Body of pancreas (tissue), 4 donors: ENCODE data around the gene TBC1D14. TPM values are rescaled to one million over a fixed set of nuclear protein-coding genes. Genes with fewer than 3 reads are reported as not detected.

ENCODE experiments used
- ATAC-seq: fragments of 150-250 bp; one replicate; pipeline ENCODE4 v1.9.1; 2016
- DNase-seq, 4 donors: peaks; one replicate each; pipeline ENCODE4 v3.0.0-alpha.2; 2019
- H3K27ac ChIP-seq, 4 donors: fragments of 200-600 bp; sonication (generic); 1 replicate in 3 of 4; 2 replicates in 1 of 4; pipeline versions ENCODE4 v1.5.1 to v1.6.1; 2016 to 2019; ENCODE audit warnings: mild to moderate bottlenecking in 1 of 4, mixed read lengths in 1 of 4, moderate library complexity in 1 of 4
- H3K27me3 ChIP-seq, 2 donors: fragments of 200-600 bp; sonication (generic); one replicate each; pipeline ENCODE4 v1.6.0; 2016; ENCODE audit warnings: mild to moderate bottlenecking in 1 of 2
- H3K36me3 ChIP-seq, 2 donors: fragments of 200-600 bp; sonication (generic); replicated peaks in 1 of 2; 2 replicates each; pipeline ENCODE4 v1.5.1; 2016; ENCODE audit warnings: low read depth in 2 of 2; ENCODE audit not compliant: insufficient read depth in 1 of 2
- H3K4me1 ChIP-seq: fragments of 200-600 bp; sonication (generic); one replicate; pipeline ENCODE4 v1.6.0; 2016
- H3K4me3 ChIP-seq, 2 donors: fragments of 200-600 bp; sonication (generic); 1 replicate in 1 of 2; 2 replicates in 1 of 2; pipeline ENCODE4 v1.5.1; 2016 to 2019
- H3K9me3 ChIP-seq, 3 donors: fragments of 200-600 bp; sonication (generic); 1 replicate in 2 of 3; 2 replicates in 1 of 3; pipeline ENCODE4 v1.5.1; 2016
- POLR2A ChIP-seq, 3 donors: fragments of 450-650 bp; IDR thresholded peaks; one replicate each; pipeline ENCODE4 v1.6.1; 2016; ENCODE audit warnings: antibody characterized with exemption in 3 of 3, mild to moderate bottlenecking in 2 of 3
- WGBS, 2 donors: methylation state at CpG; one replicate each; pipeline ENCODE4 v1.1.5; 2017; 5-methylcytosine and 5-hydroxymethylcytosine counted together
- intact Hi-C: fragments of 100-400 bp; cut with DNase I; formaldehyde crosslinking; loops from one replicate; pipeline ENCODE4 v1.15.1; 2023
- total RNA-seq, 2 donors: library from RNA; depleted of rRNA; stranded (reverse); fragments of >200 nt; gene quantifications; one replicate each; pipeline ENCODE4 v1.1.0, GENCODE V29; 2016
- TF ChIP-seq, protein P1 (sequence below), 7 experiments: fragments of 450-650 bp in 4 of 7; fragments of 200-600 bp in 3 of 7; sonication (generic) in 3 of 7; IDR thresholded peaks; one replicate each; pipeline ENCODE4 v1.5.1; 2016 to 2019; ENCODE audit warnings: antibody characterized with exemption in 7 of 7

Gene TBC1D14
- total RNA-seq, 2 donors from 2014 or later: 10.5 to 20.0 TPM

DNA sequence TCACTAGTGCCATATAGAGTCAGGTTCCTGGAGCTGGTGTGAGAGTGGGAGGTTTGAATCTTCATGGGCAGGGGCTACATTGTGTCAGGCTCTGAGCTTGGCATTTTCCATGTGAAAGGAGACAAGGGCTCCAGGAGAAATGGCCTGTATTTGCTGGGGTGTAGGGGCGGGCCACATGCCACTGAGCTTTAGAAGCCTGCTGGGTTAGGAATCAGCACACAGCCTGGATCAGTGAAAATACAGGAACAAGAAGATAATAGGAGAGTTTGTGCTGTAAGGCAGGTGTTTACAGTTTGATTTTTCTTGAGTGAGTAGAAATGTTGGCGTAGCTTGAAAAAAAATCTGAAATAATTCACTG lies 35.4 kb downstream of the TBC1D14 start:
- no peak for TF ChIP-seq POLR2A (IDR thresholded peaks at IDR 0.05)
- H3K36me3 ChIP-seq: no peaks in the 10 kb centered on the region
- no peak overlapping the region for H3K4me3 ChIP-seq
- H3K27ac ChIP-seq: peak overlapping the region in 2 of 4 donors; percentile 31 to 73
- H3K27me3 ChIP-seq: no peaks in the 10 kb centered on the region
- intact Hi-C loops: no loop called here
- 97 to 98% methylated on average over 2 of the region's 2 CpGs for WGBS, 2 donors
- H3K4me1 ChIP-seq: peaks cover 28% of the 10 kb centered on the region
- H3K9me3 ChIP-seq: no peaks in the 10 kb centered on the region
- DNase-seq (no peak), ATAC-seq (no peak)

DNA sequence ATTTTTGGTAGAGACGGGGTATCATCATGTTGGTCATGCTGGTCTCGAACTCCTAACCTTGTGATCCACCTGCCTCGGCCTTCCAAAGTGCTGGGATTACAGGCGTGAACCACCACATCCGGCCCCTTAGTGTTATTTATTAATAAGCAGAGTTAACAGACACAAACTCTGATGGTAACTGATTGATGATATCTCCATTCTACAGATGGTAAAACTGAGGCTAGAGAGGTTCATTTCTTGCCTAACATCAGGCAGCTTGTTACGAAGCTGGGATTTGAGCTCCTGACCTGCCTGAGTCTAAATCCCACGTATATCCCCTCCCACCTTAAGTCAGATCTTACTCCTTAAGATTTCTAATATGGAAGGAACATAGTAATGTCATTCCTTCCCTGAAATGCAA lies 36.9 kb downstream of the TBC1D14 start:
- H3K27ac ChIP-seq: no peak overlapping the region
- intact Hi-C loops: no loop called here
- TF ChIP-seq POLR2A (IDR thresholded peaks at IDR 0.05): no peak
- TF ChIP-seq, protein P1, sequence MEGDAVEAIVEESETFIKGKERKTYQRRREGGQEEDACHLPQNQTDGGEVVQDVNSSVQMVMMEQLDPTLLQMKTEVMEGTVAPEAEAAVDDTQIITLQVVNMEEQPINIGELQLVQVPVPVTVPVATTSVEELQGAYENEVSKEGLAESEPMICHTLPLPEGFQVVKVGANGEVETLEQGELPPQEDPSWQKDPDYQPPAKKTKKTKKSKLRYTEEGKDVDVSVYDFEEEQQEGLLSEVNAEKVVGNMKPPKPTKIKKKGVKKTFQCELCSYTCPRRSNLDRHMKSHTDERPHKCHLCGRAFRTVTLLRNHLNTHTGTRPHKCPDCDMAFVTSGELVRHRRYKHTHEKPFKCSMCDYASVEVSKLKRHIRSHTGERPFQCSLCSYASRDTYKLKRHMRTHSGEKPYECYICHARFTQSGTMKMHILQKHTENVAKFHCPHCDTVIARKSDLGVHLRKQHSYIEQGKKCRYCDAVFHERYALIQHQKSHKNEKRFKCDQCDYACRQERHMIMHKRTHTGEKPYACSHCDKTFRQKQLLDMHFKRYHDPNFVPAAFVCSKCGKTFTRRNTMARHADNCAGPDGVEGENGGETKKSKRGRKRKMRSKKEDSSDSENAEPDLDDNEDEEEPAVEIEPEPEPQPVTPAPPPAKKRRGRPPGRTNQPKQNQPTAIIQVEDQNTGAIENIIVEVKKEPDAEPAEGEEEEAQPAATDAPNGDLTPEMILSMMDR (IDR thresholded peaks at IDR 0.05): no peak

DNA sequence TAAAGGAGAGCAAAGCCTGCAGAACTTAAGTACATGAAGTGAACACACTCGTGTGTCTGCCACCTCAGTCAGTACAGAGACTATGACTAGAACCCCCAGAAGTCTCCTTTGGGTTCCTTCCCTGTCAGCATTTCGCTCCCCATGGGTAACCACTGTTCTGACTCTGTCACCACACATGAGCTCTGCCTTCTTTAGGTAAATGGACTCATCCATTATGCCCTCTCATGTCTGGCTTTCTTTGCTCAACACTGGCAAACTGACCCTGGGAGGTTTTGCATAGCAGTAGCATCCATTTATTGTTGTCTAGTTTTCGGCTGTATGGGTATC lies 38.5 kb downstream of the TBC1D14 start:
- intact Hi-C loops: no loop called here
- TF ChIP-seq, protein P1 (IDR thresholded peaks at IDR 0.05): no peak
- TF ChIP-seq POLR2A (IDR thresholded peaks at IDR 0.05): no peak
- DNase-seq: no peak
- Histone ChIP-seq H3K9me3 (no peaks in the 10 kb centered on the region), H3K4me3 (no peak overlapping the region), H3K36me3 (no peaks in the 10 kb centered on the region), H3K27ac (peak overlapping the region in 3 of 4 donors; percentile 27 to 55 (median 39)), H3K27me3 (no peaks in the 10 kb centered on the region), H3K4me1 (peaks cover 28% of the 10 kb centered on the region)
- no peak for ATAC-seq
- WGBS, 2 donors: 73 to 78% methylated on average over 3 of the region's 3 CpGs

More for the DNA sequence above, 36.9 kb downstream of the TBC1D14 start:
- Histone ChIP-seq H3K36me3 (no peaks in the 10 kb centered on the region), H3K9me3 (no peaks in the 10 kb centered on the region), H3K27me3 (no peaks in the 10 kb centered on the region), H3K4me3 (no peak overlapping the region), H3K4me1 (peaks cover 28% of the 10 kb centered on the region)
- WGBS, 2 donors: 91 to 94% methylated on average over 5 to 7 of the region's 7 CpGs
- no peak for ATAC-seq
- DNase-seq: no peak

DNA sequence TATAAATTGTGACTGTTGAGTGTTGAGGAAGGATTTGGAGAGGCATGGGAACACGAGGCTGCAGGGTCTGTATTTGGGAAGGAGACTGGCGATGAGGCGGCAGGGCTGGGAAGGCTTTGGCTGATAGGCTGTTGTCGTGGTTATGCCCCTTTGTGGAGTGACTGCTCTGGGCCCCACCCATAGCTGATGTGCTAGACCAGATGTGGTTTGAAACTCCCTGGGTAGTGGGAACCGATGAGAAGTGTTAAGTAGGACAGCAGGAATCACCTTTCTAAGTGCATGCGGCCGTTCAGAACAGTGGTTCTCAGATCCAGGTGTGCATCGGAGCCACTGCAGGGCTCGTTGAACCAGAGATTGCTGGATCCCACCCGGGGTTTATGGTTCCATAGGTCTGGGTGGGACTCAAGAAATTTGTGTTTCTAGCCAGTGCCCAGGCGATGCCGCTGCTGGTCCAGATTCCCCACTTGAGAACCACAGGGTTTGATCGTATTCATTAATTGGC lies 42.3 kb downstream of the TBC1D14 start:
- no peaks in the 10 kb centered on the region for H3K9me3 ChIP-seq
- ATAC-seq: no peak
- H3K36me3 ChIP-seq: no peaks in the 10 kb centered on the region
- no peak for DNase-seq
- intact Hi-C loops: no loop called here
- WGBS, 2 donors: 85 to 92% methylated on average over 12 to 13 of the region's 13 CpGs
- no peak overlapping the region for H3K27ac ChIP-seq
- H3K4me1 ChIP-seq: peaks cover 46% of the 10 kb centered on the region
- no peaks in the 10 kb centered on the region for H3K27me3 ChIP-seq
- TF ChIP-seq, protein P1 (IDR thresholded peaks at IDR 0.05): no peak
- TF ChIP-seq POLR2A (IDR thresholded peaks at IDR 0.05): no peak
- H3K4me3 ChIP-seq: no peak overlapping the region

DNA sequence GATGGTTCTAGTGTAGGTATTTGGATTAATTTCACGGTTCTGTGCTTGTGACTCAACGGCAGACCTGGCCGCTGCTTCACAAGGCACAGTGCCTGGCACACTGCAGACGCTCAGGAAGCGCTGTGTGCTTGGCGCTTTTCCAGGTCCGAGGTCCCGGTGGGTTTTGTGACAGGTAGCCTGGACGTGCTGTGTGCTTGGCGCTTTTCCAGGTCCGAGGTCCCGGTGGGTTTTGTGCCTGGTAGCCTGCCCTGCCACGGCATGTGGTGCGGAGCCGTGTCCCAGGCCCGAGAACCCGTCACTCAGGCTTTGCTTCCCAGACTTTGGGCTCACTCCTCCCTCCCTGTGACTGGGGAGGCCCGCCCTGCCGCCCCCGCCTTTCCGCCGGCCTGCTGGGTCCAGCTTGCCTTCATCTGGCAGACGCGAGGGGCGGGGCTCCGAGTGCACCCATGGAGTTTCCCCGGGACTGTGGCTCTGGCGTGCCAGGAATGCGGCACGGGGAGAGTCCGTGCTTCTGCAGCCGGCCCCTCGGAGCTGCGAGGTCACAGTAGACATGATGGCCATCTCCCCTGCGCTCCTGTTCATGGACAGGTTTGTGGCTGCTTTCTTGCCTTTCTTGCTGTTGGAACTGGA lies 44.2 kb downstream of the TBC1D14 start:
- no peaks in the 10 kb centered on the region for H3K9me3 ChIP-seq
- DNase-seq: peak; percentile 53 to 64 (median 58)
- no peaks in the 10 kb centered on the region for H3K27me3 ChIP-seq
- intact Hi-C loops: no loop called here
- WGBS, 2 donors: 54 to 57% methylated on average over 4 to 35 of the region's 35 CpGs
- no peak overlapping the region for H3K4me3 ChIP-seq
- H3K36me3 ChIP-seq: no peaks in the 10 kb centered on the region
- TF ChIP-seq, protein P1 (IDR thresholded peaks at IDR 0.05): no peak
- no peak for TF ChIP-seq POLR2A (IDR thresholded peaks at IDR 0.05)
- ATAC-seq: peak; percentile 59
- peak overlapping the region in 1 of 4 donors; percentile 9 for H3K27ac ChIP-seq
- peaks cover 44% of the 10 kb centered on the region for H3K4me1 ChIP-seq
